GM18867 (cell line): ENCODE data around the gene DNAJC24.

Experiments used
- ATAC-seq: cut with Tn5 transposase; IDR thresholded peaks from one replicate; pipeline ENCODE4 v1.9.1; 2021; ENCODE audit warnings: mild to moderate bottlenecking, moderate library complexity; ENCODE audit not compliant: unreplicated experiment

The DNAJC24 gene

DNA sequence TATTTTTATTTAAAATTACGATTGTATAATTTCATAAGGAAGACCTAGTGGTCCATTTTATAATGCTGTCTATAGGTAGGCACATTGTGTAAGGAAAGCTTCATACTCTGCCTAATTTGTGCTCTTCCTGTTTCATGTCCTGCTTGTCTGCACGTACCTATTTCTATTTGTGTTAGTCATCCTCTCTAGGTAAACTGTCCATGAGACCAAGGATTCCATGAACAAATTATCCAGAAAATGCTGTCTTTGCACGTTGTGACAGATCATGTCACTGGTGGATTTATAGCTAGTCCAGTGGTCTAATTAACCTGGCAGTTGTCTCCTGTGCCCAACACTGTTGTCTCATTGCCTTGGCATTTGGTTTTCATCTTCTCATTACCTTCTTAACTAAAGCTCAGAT lies 44.7 kb downstream of the DNAJC24 start:
- no peak for ATAC-seq

DNA sequence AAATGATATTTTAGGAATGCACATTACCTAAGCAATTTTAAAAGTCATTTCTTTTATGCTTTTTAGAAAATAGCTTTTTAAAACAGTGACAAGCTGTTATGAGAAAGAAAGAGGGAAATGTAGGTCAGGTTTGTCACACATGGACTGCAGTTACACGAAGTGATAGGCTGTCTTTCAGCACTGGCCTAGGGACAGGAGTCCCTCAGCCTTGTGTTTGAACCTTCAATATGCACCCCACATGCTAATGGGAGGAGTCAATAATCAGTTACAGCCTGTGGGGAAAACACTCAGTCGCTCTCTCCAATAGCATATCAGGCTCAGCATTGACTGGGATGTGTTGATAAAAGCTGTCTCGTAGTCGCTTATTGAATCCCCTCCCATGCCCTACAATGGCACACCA lies 45.8 kb downstream of the DNAJC24 start:
- no peak for ATAC-seq

DNA sequence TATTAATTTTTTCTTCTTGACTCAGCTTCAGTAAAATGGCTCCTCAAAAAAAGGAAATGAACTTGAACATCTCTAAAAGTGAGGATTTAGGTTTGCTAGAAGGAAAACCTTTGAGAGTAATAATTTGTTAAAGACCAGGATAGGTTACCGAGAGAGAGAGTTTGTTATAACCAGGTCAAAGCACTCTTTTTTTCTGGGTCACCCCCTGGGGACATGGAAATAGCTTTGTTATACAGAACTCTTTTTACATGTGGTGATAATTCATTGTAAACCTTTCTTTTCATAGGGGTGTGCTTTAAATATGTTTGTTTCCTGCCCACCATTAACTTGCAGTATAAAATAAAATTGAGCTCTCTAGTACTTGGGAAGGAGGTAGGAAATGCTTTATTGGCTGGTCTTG lies 47.7 kb downstream of the DNAJC24 start:
- no peak for ATAC-seq

DNA sequence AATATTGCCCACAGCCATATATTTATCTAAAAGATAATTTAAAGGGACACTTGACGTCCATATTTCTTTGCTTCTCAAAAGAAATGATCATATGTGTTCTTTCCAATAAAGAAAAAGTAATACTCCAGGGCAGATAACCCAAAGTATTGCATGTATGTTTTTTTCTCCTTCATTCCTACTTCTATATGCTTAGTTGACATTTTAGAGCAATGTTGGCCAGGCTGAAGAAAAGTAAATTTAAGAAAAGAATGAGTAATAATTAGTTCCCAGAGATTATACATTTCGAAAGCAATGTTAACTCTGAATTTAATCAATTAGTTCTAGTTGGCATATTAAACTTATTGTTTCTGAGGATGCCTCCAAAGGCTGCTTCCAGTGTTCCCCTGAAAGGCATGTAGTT lies 48.2 kb downstream of the DNAJC24 start:
- ATAC-seq: no peak

DNA sequence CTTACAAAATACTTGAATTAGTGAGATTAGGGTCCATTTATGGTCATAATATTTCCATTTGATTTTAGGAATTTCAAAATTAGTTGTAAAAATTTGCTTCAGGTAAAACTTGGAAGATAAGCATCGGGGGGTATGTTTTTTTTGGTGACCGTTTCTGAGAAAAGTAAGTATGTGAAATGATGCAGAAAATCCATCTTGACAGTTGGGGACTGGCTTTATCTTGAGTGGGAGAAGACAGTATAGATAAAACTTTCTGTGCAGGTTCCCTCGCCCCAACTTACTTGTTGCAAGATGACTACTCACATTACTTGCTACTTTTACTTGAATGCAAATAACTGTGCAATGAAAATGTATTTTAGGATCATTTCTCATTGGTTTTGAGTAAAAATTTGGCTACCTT lies 49.5 kb downstream of the DNAJC24 start:
- ATAC-seq: no peak

DNA sequence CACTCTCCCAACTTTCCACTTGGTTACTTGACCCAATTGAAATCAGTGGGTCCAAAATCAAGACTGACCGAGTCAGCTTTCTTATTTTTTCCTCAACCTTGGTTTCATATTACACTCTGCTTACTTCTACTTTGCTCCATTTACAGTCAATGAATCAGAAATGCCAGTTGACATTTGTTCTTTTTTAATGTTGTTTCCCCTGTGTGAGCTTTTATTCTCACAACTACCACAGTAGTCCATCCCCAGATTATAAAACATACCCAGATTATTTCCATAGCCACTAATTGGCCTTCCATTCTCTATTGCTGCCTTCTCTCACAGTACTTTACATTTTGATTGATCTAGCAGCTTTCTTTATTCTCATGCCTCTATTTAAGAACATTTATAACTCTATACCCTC lies 50.0 kb downstream of the DNAJC24 start:
- no peak for ATAC-seq

DNA sequence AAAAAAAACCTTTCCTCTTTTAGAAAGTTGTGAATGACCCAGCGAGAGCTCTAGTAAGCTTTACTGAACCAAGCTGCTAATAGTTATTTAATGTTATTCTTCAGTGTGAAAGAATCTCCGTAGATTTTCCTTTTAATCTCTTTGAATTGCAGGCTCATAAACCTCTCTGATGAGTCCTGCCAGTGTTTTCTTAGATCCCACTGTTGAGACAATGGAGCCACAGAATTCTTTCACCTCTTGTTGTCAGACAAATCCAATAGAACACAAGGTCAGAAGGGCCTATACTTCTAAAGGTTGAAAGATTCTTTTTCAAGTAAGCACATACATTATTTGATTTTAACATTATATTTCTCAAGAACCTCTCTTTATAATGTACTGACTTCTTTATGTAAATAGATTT lies 52.2 kb downstream of the DNAJC24 start:
- no peak for ATAC-seq

DNA sequence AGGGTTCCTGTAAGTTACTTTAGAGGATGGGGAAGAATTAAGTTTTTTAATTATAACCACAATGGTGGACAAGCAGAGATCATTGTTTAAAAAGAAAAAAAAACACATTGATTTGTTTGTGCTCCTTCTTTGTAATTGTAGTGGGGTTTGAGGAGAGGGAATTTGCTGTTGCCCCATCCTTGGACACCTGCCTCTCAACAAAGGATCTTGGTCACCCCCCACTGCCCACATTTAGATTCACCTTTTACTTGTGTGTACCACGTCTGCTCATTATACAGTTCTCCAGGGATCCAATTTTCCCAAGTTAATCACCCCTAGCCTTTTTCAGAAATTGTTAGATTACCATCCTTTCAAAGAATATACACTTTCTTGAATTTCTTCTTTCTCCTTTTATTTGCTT lies 53.0 kb downstream of the DNAJC24 start:
- ATAC-seq: no peak

DNA sequence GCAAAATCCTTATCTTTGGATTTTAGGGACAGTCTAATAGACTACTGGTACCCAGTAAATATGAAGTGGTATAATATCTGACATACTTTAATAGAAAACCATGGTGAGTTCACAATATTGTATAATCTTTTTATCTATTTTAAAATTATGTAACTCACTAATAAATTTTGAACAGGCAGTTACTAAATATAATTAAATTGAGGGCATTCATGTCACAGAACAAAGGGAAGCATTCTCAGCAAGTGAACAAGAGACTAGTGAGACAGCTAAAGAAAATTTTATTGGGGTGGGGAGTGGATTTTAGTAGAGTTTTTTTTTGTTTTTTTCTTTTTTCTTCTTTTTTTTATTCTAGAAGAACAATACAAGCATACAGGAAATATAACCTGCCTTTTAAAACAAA lies 55.0 kb downstream of the DNAJC24 start:
- no peak for ATAC-seq

DNA sequence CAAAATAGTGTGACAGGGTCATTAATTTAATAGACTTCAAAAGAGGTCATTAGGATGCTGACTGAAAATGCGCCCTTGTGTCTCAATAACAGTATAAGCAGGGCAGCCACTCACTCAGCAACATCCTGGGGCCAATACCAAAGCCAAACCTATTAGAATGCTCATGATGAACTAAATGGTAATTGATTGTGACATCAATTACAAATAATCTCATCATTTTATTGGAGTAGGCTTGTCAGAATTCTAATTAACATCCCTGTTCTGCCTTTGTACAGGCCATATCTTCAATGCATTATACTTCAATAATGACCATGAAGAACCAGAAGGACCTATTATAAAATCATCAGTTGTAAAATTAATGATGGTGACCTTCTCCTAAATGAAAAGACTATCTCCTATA lies 64.2 kb downstream of the DNAJC24 start:
- ATAC-seq: no peak

DNA sequence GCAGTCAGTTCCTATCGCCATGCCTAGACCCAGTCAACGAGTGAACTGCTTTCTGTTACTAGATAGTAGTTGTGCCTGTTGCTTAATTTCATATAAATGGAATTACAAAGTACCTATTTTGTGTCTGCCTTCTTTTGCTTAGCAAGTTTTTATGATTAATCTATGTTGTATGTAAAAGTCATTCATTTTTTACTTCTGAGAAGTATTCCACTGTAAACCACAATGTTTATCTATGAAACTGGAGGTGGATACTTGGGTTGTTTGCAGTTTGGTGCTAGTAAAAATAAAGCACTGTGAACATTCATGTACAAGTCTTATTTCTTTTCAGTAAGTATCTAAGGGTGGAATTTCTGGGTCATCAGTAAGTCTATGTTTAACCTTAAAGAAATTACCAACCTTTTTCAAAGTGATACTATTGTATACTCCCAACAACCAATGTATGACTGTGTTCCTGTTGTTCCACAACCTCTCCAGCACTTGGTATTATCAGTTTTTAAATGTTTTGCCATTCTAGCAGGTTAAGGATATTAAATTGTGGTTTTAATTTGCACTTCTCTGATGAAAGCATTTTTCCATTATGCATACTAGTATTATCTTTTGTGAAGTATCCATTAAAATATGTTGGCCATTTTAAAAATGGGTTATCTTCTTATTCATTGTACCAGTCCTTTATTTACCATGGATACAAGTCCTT lies 68.2 kb downstream of the DNAJC24 start:
- ATAC-seq: no peak

DNA sequence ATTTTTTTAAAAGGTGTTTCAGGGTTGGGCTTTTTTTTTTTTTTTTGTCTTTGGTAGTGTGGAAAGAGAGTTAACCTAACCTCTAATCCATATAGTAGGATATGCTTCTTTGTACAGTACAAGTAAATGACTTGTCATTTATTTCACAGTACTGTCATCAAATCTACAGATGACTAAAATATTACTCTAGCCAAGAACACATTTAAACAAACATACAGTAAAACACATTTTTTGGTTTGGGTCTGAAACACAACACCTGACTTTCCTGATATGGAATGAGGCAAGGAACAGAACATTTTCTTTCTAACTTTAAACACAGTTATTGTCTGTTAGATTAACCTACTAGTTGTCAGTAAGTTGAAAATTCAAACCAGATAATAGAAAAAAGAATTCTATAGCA lies 71.6 kb downstream of the DNAJC24 start:
- ATAC-seq: no peak

DNA sequence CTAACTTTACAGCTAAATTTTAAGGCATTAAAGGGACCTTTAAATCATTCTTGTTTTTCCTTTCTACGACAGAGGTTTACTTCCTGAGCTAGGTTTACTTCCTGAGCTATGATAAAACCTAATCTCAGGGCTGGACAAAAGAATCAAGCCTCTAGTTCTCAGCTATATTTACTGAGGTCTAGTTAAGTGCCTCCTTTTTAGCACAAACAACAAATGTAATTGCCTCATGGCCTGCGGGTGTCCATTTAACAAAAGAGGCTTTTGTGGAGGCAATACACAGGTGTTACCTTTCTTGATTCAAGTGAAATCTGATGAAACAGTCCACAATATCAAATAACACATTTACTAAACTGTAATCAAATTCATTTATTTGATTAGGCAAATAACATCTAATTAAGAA lies 72.4 kb downstream of the DNAJC24 start:
- ATAC-seq: no peak

DNA sequence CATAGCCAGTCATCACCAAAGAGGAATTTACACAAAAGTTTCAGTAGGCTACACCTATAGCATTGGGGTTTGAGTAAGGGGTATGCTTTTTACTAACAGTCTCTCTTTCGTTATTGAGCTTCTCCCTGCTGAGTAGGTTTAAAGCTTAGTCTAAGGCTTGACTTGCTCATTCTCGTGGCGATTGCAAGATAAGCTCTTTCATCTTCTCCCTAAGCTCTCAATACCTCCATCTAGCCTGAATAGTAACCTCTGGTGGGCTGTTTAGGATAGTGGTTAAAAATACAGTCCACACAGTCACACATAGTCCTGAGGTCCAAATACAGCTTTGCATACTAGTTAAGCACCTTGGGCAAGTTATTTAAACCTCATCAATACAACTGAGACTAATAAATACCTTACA lies 74.1 kb downstream of the DNAJC24 start:
- no peak for ATAC-seq

DNA sequence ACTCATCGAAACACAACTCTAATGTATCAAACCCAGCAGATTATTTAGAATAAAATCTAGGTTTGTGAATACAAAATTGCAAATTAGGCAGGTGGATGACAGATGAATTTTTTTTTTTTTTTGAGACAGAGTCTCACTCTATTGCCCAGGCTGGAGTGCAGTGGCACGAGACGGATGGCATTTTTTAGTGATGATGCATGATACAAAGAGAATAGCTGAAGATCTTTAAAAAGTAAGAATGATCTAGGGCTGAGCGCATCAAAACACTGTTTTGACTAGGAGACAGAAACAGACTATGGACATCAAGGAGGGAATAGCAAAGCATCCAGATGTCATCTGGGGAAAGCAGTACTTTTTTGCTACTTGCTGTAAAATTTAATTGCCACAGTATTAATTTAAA lies 76.0 kb downstream of the DNAJC24 start:
- no peak for ATAC-seq

DNA sequence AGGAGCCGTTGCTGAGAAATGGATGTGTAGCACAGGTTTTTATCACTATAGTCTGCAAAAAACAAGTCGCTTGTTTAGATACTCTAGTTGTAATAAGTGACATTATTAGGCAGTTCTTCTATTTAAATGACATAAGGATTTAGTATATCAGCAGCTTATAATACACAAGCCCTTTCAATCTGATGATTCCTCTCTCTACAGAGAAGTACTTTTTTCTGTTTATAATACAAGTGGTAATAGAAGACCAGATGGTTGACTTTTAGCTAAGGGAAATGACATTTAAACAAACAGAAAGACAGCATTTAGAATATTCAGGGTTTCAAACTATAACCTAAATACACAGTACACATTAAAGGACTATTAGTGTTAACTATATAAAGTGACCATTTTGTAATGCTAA lies 79.4 kb downstream of the DNAJC24 start:
- ATAC-seq: no peak

DNA sequence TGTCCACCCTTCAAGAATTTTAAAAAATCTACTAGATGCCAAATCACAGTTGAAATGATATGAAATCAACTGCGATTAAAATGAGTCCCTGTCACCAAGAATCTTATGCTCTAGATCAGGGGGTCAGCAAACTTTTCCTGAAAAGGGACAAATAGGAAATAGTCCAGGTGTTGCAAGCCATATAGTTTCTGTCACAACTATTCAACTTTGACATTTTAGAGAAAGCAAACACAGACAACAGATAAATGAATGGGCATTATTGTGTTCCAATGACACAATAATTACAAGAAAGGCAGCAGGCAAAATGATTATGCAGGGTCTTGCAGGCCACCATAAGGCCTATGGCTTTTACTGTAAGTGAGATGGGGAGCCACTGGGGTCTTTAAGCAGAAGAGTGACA lies 81.2 kb downstream of the DNAJC24 start:
- ATAC-seq: no peak

DNA sequence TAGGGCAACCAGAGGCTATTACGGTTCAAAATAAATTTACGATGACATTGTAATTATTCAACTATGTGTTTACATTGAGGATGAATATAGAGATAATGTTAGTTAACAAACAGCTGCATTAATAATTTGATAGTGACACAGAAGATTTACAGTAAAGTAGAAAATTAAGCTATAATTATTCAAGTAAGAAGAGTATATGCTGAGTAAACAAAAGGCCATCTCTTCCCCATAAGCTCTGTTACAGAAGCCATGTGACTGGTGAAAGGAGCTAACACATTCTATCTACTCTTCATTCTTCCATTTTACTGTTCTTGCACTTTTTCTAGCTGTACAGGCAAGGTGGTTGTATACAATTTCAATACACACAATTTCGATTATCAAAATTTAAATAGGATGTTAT lies 85.5 kb downstream of the DNAJC24 start:
- no peak for ATAC-seq

DNA sequence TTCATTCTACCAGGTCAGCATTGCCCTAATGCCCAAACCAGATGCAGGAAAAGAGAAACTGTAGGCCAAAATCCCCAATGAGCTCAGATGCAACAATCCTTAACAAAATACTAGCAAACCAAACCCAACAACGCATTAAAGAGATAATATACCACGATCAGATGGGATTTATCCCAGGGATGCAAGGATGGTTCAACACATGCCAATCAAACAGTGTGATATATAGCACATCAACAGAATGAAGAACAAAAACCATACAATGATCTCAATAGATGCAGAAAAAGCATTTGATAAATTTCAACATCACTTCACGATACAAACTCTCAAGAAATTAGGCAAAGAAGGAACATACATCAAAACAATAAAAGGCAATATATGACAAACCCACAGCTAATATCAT lies 94.8 kb downstream of the DNAJC24 start:
- no peak for ATAC-seq

DNA sequence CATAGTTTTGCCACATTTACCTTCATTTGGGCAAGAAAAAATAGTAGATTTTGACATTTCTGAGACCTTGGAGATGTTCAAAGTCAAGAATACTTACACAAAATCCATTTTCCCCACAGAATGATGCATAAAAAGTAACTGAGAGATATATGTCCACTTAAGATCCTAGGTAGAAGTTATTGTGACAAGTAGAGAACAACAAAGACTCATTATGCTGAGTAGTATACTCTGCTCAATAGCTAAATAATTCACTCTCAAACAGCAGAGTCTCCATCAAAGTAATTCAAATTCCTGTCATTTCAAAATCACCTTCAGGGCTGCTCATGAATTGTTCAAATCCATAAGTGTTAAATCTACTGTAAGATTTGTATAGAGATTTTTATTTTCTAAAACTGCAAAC lies 104.4 kb downstream of the DNAJC24 start:
- ATAC-seq: no peak

DNA sequence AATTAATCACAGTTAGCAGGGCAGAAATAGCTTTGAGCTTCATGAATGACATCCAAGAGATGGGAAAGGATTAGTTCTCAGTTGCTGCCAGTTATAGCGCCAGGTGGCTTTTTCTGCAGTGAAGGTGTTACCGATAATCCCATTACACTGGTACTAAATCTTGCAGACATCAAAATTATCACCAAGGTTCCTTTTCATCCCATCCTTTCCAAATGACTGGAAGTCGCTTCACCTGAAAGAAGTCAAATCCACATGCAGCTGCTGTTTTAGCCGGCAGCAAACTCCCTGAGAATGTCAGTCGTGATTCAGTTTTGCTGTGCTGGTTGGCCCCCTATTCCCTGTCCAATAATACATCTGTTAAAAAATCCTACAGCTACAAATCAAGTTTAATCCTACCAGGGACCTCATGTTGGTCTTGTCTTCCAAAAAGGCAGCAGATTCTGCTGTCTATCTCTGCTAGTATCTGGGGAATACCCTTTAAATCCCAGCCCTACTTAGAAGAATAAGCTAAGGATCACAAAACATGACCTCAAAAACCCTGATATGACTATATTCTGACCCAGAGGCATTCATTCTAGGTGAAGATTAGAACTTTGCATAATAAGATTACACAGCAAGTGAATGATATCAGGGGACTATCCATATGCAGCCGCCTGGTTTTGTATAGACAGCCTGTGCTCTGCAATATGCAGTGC lies 108.0 kb downstream of the DNAJC24 start:
- no peak for ATAC-seq

DNA sequence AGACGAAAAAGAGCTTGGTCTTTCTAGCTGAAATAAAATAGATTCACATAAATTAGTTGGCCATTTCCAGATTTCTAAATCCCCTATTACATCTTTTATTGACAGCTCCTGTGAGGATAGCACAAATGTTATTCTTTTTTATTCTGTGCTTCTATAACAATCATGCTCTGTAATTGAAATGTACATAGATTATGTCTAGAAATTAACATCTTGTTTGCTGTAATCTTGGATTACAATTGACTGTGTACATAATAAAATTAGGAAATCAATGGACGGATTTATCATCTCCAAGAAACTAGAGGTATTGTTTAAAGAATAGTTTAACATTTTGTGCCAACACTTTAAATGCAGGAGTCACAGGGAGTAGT lies 108.5 kb downstream of the DNAJC24 start:
- ATAC-seq: no peak

DNA sequence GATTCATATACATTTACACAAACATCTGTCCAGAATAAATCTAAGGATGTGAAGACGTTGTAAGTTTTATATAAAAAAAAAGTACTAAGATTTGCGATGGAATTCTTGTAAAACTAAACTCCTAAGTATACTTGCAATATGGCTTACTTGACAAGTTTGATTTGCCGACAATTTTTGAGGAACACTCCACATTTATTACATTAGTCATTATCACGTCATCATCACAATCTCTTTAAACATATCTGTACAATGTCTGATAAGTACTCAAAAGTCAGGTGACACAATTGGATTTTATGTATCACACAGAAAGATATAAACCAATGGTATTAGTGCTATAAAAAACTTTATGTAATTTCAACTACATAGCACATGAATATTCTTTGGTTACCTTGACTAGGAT lies 109.4 kb downstream of the DNAJC24 start:
- no peak for ATAC-seq
